ENCODE measurements around the gene VARS2.

VARS2 gene

DNA sequence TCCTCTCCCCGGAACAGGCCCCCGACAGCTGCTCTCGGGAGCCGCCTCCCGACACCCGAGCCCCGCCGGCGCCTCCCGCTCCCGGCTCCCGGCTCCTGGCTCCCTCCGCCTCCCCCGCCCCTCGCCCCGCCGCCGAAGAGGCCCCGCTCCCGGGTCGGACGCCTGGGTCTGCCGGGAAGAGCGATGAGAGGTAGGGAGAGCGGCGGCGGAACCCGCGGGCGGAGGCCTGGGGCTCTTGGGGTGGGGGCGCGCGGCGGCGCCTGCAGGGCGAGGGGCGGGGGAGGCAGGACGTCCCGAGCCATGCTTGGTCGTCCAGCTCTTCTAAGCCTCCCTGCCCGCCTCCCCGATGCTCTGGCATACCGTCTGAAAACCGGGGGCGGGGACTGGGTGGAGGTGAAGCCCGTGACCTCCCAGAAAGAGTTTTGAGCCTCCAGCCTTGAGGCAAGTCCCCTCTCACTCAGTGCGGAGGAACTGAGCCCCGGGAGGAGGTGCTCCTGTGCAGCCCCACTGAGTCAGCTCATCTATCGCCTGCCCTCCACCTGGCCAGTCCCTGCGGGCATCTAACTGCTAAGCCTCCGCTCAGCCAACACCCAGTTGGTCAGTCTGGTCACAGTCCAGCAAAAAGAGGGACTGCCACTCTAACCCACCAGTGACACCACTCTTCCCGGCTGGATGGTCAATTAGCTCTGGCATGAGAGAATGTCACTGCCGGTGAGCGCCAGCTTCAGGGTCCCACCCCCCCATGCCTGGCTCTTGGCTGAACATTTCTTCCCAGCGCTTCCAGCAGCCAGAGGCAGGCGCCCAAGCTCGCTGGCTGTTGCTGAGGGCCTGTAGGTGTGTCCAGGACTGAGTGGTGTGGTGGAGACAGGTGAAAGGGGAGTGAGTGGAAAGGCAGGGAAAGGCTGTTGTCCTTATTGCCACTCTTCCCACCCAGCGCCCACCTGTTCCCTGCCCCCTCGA lies 29.2 kb upstream of the VARS2 start:
- no peak for DNase-seq

DNA sequence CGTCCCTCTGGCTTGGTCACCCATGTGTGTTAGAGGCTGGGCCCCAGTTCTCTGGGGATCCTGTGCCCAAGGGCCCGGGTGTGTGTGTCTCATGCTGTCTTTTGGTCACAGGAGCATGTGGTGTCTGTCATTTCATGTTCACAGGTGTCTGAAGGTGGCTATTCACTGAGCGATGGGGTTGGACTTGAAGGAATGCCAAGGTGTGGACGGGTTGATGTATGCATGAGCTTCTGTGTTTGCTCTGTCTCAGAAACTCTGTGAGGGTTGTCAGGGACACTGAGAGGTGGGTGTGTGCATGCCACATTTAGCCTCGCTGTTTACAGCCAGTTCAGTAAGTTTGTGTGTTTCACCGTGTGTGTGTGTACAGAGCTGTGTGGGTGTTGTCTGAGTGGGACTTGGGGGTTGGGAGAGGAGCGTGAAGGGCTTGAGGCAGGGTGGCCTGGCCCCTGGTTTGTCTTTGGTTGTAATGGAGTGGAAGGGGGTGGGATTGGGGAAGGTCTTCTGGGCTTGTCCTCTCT lies 28.5 kb upstream of the VARS2 start:
- no peak for DNase-seq

DNA sequence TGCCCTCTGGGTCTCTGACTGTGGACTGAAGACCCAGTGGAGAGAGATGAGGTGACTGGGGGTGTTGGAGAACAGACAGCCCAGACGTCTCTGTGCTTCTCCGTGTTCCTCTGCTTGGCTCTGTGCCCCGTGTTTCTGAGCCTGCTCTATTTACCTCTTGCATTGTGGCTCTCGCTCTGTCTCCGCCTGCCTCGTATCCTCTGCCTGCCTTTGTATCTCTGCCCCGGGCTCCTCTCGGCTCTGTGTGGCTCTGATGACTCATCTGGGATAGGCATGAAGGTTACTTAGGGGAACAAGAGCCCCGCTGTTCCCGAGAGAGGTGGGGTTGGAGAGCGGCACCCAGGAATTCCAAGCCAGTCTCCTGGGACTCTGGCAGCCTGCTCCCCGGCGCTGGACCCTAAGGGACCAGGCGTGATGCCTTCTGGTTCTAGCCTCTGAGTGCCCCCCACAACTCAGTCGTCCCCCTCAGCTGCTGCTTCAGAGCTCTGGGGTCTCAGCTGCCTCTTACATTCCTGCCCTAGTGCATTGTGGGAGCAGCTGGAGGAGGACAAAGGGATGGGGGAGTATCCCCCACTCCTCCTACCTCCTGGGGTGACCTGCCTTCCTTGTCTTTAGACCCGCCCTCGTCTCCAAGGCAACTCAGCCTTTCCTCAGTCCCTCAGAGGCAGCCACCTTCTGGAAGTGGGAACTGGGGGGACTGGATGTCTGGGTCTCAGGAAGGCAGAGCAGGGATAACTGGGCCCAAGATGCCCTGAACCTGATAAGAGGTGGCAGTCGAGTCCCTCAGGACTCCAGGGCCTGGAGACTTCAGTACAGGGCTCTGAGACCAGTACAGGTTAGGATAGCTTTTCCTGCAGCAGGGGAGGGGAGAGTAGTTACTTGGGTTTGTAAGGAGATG lies 27.8 kb upstream of the VARS2 start:
- DNase-seq, result no peak

DNA sequence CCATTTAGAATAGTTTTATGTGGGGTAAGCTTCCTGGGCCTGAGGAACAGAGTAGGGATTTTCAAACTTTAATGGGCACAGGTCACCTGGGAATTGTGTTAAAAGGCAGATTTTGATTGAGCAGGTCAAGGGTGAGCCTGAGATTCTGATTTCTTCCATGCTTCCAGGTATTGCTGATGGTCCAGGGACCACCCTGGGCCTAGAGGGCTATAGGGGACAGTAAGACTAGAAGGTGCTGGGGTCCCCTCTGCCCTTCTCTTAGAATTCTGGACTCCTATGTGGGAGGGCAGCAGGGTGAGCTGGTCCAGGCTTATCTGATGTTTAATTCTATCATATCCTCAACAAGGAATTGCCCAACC lies 27.2 kb upstream of the VARS2 start:
- no peak for DNase-seq

DNA sequence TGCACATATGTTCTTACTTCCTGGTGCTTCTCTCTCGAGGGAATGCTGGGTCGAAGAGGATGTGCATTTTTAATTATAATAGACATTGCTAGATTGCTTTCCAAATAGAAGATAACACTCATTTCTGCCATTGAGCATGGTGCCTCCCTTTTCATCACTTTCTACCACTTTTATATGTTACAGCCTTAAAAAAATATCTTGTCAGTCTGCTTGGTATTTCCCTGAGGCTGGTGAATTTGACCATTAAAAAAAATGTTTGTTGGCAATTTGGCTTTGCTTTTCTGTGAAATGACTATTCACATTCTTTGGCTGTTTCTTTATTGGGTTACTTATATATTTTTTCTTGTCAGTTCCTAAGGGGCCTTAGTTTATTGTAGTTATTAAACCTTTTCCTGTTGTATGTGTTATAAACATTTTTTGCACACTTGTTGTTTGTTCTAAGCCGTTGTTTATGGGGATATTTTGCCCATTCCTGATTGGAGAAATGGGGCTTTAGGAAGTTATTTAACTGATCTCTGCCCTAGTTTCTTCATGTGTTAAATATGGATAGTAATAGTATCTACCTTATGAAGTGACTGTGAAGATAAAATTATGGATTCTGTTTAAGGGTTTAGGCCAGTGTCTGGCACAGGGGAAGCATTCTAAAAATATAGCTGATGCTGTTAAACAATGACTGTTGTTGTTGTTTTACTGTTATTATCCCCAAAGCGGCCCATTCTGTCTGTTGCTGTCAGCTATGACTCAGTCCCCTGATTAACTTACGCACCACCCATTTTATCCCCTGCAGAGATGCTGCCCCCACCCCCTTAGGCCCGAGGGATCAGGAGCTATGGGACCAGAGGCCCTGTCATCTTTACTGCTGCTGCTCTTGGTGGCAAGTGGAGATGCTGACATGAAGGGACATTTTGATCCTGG lies 25.9 kb upstream of the VARS2 start:
- DNase-seq, result no peak

DNA sequence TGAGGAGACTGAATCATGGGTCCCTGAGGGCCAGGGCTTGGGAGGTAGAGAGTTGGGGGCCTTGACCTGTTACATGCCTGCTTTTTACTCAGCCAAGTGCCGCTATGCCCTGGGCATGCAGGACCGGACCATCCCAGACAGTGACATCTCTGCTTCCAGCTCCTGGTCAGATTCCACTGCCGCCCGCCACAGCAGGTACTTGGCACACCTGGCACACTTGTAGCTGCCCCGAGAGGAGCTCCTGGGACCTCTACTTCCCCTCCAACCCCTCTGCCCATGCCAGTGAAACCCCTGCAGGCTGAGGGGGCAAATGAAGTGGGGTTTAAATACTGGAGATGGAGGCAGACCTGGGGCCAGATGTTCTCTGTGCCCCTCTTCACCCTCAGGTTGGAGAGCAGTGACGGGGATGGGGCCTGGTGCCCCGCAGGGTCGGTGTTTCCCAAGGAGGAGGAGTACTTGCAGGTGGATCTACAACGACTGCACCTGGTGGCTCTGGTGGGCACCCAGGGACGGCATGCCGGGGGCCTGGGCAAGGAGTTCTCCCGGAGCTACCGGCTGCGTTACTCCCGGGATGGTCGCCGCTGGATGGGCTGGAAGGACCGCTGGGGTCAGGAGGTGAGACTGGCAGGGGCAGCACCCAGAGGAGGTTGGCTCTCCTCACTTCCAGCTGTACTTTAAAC lies 25.1 kb upstream of the VARS2 start:
- no peak for DNase-seq

DNA sequence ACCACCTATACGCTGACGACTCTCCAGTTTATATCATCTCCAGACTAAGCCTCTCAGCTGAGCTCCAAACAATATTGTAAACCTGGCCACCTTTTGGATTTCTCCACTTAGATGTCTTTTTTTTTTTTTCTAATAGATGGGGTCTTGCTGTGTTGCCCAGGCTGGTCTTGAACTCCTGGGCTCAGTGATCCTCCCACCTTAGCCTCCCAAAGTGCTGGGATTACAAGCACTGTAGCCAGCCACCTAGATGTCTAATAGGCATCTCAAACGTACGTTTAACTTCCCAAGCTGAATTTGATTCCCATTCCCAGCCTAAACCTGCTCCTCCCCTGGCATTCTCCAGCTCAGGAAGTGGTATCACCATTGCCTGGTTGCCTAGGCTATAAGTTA lies 24.5 kb upstream of the VARS2 start:
- DNase-seq, result no peak

DNA sequence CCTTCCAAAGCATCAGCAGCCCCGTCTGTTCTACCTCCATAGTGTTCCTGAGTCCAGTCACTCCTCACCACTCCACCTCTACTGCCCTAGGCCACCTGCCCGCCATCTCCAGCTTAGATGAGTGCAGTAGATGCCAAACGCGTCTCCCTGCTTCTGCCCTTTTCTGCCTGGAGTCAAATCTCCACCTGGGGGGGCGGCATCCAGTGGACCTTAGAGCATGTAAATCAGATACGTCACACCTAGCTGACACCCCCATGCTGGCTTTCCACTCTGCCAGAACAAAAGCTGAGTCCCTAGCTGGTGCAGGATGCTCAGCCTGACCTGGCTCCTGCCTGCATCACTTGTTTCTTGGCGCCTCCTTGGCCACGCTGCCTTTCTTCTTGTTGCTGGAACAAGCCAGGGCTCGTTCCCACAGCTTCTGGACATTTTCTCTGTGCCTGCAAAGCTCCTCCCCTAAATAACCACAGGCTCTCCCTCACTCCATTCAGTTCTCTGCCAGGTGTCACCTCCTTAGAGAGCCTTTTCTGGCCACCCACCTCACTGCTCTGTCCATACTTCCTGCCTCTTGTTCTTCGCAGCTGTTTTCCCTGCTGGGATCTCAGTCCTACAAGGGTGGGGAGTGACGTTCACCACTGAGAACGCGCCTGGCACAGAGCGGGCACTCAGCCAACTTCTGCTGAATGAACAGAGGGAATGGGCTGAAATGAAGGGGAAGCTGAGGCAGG lies 24.0 kb upstream of the VARS2 start:
- no peak for DNase-seq

DNA sequence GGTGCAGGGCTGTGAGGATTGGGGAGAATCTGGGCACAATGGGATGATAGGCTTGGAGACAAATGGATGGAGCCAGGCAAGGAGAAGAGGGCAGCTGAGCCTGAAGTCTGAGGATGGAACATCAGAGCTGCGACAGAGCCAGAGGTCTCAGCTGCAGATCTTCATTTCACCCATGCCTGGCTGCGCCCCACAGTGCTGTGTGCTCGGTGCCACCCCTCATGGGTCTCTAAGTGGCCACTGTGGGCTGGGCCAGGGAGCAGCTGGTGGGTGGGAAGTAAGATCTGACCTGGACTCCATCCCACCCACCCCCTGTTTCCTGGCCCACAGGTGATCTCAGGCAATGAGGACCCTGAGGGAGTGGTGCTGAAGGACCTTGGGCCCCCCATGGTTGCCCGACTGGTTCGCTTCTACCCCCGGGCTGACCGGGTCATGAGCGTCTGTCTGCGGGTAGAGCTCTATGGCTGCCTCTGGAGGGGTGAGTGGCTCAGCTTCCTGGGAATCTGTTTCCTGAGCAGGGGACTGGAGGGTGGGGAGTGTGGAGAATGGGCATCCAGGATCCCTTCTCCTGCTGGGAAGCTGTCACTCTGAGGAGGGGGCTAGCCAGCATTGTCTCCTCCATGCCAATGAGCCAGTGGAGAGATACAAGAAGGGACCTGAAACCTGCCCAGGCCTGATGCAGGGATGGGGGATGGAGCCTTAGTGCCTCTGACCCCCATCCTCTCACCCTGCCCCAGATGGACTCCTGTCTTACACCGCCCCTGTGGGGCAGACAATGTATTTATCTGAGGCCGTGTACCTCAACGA lies 23.2 kb upstream of the VARS2 start:
- no peak for DNase-seq

DNA sequence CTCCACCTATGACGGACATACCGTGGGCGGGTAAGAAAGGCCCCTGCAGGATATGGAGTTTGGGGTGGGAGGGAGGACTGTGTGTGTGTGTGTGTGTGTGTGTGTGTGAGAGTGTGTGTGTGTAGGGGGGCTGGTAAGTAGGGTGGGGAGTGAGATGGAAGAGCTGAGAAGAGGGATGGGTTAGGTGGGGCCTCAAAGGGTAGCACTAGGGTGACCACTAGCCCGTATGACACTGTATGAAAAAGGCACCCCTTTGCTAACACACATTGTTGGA lies 22.7 kb upstream of the VARS2 start:
- no peak for DNase-seq

DNA sequence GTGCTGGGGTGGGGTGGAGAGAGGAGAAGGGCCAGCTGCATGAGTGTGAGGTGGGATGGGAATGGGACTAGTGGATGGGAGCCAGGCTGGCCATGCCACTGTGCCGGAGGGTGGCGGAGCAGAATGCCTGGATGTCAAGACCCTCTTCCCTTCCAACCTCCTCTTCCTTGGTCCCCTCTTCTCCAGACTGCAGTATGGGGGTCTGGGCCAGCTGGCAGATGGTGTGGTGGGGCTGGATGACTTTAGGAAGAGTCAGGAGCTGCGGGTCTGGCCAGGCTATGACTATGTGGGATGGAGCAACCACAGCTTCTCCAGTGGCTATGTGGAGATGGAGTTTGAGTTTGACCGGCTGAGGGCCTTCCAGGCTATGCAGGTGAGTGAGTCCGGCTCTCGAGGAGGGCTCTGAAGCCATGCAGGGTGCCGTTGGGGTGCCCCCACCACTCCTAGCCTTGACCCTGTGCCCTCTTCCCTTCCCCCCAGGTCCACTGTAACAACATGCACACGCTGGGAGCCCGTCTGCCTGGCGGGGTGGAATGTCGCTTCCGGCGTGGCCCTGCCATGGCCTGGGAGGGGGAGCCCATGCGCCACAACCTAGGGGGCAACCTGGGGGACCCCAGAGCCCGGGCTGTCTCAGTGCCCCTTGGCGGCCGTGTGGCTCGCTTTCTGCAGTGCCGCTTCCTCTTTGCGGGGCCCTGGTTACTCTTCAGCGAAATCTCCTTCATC lies 22.1 kb upstream of the VARS2 start:
- no peak for DNase-seq

DNA sequence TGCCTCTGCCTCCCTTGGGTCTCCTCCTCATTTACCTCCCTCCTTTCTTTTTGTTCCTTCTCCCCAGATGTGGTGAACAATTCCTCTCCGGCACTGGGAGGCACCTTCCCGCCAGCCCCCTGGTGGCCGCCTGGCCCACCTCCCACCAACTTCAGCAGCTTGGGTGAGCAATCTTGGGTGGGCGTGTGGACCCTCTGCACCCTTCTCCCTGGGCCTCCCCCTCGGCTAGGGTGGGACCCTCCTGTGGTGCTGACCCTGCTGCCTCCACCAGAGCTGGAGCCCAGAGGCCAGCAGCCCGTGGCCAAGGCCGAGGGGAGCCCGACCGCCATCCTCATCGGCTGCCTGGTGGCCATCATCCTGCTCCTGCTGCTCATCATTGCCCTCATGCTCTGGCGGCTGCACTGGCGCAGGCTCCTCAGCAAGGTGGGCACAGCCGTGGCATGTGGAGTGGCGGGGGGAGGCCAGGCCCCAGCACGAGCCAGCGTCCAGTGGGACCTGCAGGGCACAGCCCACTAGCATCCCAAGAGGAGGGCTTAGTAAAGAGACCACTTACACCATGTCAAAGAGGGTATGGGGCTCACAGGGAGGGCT lies 20.9 kb upstream of the VARS2 start:
- DNase-seq, result no peak

DNA sequence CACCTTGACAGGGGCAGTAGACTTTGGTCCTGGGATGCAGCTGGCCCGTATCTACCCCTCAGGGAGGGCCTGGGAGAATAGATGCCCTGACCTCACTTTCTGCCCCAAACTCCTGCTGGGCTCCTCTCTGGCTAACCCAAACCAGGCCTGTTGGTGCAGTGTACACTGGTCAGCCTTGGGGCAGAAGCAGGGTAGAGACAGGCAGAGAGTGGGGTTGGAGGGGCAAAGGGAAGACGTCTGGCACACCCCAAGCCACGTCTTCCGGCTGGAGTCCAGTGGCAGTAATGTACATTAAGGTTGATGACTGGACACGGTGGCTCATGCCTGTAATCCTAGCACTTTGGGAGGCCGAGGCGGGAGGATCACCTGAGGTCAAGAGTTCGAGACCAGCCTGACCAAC lies 20.4 kb upstream of the VARS2 start:
- no peak for DNase-seq

DNA sequence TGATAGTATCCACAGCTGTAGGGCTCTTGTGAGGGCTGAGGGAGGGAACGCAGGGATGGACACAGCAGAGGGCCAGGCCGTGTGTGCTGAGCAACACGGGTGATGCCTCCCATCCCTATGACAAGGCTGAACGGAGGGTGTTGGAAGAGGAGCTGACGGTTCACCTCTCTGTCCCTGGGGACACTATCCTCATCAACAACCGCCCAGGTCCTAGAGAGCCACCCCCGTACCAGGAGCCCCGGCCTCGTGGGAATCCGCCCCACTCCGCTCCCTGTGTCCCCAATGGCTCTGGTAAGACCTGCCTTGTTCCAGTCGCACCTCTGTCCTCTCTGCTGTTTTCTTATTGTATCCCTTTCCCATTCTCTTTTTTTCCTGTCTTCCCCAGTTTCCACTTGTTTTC lies 19.7 kb upstream of the VARS2 start:
- no peak for DNase-seq

DNA sequence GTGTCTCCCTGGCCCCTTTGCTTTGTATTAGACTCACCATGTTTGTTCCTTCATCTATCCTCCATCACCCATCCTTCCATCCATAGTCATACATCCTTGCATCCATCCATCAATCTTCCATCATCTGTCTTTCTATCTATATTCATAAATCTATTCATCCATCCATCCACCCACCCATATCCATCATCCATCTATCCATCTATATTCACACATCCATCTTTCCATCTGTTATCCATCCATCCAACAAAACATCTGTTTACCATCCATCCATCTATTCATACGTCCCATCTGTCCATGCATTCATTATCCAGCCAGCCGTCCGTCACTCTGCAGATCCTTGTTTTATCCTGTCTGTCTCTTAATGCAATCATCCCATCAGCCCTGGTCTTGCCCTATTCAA lies 19.1 kb upstream of the VARS2 start:
- DNase-seq, result no peak

DNA sequence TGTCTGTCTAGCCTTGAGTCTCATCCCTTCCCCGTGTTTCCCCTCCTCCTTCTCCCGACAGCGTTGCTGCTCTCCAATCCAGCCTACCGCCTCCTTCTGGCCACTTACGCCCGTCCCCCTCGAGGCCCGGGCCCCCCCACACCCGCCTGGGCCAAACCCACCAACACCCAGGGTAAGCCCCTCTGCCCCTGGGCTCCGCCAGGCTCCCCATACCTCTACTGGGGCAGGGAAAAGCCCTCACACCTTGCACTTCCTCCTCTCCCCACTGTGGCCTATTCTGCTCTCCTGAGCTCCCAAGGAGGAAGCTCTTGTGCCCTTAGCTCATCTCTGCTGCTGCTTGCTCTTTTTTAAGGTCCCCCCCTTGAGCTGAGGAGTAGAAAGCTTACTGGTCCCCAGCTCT lies 18.7 kb upstream of the VARS2 start:
- DNase-seq, result no peak

DNA sequence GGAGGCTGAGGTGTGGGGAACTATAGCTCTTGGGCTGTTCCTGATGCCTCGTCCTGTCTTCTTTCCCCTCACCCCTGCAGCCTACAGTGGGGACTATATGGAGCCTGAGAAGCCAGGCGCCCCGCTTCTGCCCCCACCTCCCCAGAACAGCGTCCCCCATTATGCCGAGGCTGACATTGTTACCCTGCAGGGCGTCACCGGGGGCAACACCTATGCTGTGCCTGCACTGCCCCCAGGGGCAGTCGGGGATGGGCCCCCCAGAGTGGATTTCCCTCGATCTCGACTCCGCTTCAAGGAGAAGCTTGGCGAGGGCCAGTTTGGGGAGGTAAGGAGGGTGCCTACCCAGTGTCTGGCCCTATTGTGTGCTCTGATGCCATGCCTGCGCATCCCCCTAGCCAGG lies 17.5 kb upstream of the VARS2 start:
- DNase-seq, result no peak

DNA sequence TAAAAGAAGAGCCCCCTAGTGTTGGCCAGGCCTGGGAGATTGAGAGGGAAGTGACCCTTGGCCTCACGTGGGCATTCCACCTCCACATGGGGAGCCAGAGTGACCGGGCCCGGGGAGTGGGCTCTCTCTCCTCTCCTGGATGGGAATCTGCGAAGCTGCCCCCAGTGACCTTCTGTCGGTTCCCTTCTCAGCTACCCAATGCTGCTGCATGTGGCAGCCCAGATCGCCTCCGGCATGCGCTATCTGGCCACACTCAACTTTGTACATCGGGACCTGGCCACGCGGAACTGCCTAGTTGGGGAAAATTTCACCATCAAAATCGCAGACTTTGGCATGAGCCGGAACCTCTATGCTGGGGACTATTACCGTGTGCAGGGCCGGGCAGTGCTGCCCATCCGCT lies 16.2 kb upstream of the VARS2 start:
- DNase-seq, result no peak

DNA sequence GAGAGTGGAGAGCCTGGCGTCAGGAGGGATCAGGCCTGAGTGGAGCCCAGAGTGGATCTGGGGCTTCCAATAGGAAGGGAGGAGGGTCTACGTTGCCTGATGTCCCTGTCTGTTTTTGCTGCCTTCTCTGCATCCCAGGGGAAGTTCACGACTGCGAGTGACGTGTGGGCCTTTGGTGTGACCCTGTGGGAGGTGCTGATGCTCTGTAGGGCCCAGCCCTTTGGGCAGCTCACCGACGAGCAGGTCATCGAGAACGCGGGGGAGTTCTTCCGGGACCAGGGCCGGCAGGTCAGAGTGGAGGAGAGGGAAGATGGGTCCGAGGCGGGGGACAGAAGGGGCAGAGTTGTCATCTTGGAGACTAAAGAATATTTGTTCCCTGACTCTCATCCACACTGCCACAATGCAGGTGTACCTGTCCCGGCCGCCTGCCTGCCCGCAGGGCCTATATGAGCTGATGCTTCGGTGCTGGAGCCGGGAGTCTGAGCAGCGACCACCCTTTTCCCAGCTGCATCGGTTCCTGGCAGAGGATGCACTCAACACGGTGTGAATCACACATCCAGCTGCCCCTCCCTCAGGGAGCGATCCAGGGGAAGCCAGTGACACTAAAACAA lies 15.2 kb upstream of the VARS2 start:
- no peak for DNase-seq

Measured in activated gamma-delta T cell (primary cell).